NCI-H526 (cell line): ENCODE data around the gene SDK2.

Source experiments
- DNase-seq, 2 experiments: peaks; one replicate each; lab custom pipeline; 2025; lab: John Stamatoyannopoulos, UW

Gene SDK2

DNA sequence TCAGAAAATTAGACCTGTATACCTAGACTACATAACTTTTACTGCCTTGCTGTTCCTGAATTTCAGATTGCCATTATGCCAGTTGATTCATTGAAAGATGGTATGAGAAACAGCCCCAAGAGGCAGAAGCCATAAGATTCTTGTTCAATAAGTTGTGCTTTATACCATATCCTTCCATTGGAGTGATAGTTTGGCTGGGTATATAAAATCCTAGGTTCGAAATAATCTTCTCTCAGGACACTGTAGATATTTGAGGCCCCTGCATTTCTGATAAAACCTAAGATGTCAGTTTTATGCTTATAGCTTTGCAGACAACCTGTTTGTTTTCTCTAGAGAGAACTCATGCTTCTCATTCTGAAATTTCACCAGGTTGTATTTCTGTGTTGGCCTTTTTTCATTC lies 9.6 kb upstream of the SDK2 start:
- DNase-seq, result no peak

DNA sequence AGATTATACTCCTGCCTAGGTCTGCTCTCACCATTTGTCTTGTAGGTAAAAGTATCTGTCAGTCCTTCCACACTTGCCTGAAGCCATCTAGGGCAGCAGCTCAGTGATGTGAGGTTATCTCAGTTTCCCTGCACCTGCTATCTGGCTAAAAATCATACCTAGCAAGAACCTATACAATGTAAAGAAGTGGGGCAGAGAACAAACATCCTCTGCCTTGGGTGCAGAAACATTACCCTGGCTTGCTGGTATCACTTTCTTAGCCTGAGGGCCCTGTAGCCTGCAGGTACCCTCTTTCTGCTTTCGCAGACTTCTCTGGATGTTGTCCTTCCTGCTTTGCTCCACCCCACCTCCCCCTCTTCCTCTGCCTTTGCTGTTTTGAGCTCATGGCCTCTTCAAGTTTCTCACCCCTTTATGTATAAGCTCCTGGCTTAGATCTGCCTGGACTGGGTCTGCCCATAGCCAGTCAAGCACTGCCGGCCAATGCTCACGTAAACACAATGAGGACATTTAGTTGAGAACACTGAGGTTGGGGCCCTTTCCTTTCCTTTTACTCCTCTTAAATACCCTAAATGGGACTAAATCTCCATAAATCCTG lies 8.7 kb upstream of the SDK2 start:
- DNase-seq, result no peak

DNA sequence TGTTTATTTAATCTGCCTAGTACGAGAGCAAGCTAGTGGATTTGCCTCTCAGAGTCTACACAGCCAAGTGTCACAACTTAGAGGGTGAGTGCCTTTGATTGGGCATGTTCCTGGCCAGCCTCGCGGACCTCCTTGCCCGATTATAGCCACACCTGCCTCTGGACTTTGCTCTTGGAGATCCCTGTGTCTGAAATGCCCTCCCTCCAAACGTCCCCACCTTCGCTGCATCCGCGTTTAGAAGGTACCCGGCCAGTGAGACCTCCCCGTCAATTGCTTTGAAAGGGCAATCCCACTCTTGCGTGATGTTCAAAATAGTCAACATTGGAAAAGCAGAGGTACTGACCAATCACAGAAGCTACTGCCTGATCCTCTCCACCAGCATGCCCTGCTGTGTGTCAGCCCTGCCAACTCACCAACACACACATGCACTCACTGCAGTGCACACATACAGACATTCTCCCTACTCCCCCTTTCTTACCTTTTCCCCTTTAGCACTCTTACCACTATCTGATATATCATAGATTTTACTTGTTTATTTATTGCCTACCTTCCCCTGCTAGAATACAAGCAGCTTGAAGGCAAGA lies 6.5 kb upstream of the SDK2 start:
- no peak for DNase-seq

DNA sequence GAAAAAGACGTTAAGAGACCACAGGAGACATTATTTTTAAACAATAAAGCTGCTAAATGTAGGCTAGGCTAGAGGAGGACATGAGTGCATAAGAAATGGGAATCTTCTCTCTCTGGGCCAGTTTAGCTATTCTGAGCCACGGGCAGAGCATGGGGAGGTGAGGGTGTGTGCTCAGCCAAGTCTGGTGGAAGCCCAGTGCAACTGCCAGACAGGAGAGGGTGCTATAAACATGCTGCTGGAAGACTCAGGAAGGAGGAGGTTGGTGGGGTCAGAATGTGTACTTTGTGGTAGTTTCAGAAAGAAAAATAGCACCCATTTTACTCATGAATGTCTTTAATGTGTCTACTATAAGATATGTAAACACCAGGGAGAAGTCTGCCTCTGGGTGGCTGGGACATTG lies 5.9 kb upstream of the SDK2 start:
- DNase-seq, result peak in 1 of 2 experiments; percentile 41

DNA sequence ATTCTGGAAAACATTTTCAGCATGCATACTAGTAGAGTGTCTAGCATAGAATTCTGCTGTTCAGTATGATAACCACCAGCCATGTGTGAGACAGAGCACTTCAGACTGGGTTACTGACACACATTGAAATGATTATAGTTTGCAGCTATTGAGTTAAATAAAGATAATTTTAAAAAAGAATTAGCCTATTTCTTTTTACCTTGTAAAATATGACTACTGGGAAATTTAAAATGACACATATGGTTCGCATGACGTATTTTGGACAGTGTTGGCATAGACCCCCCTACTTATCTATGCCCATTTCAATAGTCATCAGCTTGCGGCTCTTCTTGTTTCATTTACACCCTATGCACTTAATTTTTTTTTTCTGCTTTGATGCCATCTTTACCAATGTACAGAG lies 4.7 kb upstream of the SDK2 start:
- no peak for DNase-seq

DNA sequence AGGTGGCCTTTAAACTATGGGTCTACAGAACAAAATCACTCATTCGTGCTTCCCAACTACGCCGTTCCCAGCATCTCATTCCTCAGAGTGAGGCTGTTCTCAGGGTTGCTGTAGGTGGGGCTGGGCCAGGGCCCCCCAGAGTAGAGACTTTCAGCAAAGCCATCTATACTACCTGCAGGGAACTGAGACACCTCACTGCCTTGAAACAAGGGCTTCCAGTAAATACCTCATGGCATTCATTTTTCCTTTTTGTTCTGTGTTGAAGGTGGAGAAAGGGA lies 4.2 kb upstream of the SDK2 start:
- no peak for DNase-seq

DNA sequence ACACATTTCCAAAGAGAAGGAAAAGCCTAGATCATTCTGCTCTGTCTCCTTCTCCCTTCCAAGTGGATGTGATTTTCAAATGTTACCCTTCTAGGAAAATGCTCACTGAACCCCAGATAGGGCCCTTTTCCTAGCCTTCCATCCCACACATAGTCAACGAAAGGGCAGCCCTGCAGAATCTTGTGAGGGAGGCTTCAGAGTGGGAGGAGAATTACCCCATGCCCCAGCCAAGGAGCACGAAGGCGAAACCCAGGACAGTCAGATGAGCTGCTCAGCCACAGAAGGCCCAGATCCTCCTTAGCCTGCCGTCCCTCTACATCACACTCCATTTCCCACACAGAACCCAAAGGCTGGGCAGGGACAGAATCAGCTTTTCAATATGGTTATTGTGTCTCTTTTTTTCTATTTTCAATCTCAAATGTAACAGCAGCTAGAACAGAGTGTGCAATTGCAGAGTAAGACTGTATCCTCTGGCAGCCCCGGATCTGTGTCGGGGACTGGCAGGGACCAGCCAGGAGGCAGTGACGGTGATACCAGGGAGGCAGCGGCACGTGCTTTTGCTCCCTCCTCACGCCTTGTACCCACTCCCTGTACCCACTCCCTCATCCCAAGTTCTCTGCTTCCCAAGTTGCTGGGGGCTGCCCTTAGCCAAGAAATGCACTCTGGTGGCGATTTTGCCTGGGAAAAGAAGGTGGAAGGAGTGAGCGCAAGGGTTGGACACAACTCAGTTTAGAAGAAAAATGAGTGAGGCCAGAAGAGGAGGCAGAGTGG lies 3.7 kb upstream of the SDK2 start:
- DNase-seq, result no peak

DNA sequence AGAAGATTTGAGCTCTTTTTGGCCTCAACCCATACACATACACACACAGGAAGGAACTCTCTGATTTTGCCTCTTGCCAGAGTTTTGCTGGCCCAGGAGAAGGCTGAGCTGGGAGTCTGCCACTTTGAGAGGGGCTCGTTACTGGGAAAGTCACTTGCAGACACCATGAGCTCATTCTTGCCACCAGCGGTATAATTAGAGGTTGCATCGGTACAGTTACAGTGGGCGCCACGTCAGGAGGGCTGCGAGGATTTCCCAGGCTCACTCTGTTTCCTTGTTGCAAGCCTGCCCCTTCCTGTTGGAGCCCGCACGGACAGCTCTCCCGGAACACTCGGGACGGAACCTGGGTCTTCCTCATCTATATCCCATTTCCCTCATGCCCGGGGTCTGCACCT lies 3.1 kb upstream of the SDK2 start:
- DNase-seq, result no peak

DNA sequence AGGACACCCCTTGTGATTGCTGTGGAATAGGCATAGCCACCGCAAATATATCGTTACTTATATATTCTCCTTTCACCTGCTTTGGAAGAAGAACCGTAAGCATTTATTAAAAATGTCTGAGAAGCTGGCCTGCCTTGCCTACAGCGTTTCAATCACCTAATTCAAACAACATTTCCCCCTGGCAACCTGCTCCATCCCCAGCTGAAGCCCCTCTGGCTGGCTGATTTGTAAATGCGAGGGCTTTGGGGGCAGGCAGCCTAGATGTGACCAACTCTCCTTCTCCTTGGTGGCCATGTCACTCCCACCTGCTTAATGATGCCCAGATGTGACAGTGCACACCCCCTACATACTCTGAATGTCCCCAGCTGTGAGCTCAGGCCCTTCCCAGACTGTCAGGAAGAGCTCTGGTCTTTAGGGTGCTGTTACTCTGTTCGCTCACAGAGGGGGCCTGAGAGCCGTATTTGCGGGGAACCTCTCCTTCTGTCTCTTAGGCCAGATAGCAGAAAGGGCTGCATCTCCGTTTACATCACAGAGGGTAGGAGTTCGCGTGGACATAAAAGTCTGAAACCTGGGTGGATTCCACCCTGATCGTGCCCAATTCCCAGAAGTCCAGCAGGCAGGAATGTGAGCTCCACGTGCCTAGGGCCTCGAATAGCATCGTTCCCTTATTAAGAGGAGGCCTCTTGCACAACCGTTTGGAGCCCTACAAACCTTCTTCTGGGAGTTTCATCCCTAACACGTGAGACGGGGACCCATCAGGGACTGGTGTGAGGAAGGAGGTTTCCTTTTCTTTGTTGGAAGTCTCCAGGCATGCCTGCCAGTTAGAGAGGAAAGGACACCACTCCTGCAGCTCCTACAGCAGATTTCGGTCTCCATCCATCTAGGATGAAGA lies 2.4 kb upstream of the SDK2 start:
- DNase-seq, result peak in 1 of 2 experiments; percentile 18

DNA sequence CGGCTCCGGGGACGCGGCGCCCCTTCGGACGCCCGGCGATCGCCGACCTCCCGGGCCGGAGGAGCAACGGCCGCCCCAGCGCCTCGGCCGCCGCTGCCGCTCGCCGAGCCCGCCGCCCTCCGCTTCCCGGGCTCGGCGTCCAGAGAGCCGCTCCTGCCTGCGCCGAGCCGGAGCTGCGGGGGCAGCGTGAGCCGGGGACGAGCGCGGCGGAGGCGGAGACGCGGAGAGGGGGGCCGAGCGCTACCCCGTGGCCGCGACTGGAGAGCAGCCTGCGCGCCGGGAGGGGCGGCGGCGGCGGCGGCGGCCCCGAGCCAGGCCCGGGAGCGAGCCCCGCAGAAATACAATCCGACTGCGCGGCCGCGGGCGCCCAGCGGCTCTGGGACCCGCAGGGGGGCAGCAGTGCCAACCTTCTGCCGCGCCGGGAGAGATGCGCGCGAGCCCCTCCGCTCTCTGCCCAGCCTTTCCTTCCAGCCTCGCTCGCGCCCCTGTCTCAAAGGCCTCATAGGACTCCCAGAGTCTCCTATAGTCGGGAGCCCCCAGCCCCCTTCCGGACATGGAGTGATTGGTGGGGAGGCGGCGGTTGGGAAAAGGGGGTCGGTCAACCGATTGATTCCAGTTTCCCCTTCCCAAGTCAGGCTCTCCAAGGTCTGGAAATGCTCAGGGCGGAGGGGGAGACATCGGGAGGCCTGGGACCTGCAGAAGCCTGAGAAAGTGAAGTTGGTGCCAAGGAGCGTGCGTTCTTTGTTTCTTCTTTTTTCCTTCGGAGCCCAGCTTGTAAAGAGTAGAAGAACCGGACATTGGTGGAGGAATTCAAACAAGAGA lies 1.0 kb upstream of the SDK2 start:
- DNase-seq, result peak in 1 of 2 experiments; percentile 87

DNA sequence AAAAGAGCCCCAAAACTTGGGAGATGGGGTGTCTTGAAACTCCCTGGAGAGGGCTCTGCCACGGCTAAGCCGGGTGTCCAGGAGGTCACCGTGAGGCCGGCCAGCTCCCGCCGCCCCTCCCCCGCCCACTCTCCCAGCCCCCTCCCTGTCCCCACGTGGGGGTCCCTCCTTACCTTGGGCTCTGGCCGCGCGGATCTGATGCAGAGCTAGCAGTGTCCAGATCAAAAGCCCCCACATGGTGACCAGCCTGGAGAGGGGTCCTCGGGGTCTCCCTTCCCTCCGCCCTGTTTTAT lies 447 bp downstream of the SDK2 start:
- DNase-seq, result no peak

DNA sequence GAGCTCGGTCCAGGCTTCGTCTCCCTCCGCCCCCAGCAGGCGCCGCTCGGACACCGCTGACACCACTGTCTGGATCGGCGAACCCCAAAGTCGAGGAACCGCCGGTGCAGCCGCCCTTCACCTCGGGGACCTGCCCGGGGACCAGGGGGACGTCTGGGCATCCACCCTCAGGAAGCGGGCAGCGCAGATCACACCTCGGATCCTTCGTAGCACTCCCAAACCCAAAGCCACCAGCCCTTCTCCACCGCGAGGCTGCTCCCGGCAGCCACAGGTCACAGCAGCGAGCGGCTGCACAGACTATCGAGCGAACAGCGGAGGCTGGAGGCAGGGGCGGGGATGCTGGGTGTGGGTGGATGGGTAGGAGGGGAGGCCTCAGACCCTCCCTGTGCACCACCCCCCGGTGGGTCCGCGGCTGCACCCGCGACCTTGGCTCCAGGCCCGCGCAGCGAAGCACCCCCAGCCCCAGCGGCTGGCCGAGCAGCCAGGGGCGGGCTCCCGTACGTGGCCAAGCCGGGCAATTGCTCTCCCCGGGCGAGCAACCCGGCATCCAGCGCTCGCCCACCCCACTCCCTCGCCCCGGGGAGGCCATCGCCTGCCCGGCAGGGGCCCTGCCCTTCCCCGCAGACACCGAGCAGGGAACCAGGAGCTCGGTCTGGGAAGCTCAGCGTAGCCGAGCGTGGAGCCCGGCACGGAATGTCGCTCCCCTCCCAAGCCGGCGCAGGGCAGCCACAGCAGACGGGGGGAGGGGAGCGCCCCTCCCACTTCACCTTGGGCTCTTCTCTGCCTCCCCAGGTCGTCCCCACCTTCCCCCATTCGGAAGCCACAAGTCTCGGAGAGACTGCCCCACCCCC lies 1.0 kb downstream of the SDK2 start:
- DNase-seq, result peak; percentile 31 to 73

DNA sequence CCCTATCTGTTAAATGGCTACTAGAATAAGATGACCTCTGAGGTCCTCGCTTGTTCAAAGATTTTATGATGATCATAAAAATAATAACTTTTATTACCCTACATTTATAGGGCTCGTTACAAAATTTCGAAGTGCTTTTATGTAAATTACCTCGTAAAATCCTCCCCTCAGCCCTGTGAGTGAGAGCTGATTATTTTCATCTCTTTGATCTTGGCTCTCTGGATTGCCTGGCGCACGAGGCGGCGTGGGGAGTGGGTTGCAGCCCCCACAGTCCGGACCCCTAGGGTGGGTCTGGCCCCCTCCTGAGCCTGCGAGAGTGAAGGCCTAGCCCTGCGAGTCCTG lies 1.6 kb downstream of the SDK2 start:
- DNase-seq, result peak in 1 of 2 experiments; percentile 58

DNA sequence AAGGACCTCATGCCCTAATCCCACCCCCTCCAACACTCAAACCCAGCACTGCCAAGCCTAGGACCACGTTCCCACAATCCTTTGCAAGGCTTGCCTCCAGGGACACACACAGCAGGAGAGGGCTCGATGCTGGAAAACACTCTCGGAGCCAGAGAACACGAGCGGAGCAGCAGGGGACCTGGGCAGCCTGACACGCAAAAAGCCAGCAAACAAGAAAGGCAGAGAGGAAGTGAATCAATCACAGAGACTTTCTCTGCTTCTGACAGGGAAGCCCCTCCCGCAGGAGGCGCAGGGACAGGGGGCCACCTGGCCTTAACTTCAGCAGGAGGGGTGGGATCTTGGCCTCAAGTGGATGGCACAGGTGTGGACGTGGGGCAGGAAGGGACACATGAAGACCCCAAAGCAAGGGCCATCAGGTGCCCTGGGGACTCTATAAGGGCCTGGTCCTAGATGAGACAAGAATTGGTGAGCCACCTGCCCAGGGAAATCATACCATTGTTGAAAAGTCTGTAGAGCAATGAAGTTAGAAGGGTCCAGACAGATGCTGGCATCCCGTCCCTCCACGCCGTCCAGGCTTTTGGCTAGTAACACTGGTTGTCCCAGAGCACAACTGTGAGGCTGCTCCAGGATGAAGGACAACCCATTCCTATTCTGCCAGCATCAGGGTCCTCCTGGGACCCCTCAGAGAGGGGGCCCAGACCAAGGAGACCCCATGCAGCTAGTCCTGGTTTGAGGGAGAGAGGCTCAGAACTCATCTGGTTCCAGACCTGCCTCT lies 2.2 kb downstream of the SDK2 start:
- peak in 1 of 2 experiments; percentile 18 for DNase-seq

DNA sequence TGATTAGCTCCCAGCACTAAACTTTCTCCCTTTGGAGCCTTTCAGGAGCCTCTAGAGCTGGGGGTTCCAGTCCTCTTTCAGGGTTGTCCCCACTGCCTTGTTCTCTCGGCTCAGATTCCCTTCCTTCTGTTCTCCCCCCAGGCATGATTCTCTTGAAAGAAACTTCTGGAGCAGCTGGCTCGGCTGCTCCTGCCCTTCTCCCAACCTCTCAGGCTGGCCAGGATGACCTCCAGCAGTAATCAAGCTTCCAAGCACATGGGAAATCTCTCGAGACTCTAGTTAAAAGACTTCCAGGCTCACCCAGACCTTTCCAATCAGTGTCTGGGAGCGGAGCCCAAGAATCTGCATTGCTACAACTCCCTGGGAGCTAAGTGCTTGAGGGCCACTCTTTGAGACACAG lies 3.6 kb downstream of the SDK2 start:
- no peak for DNase-seq

DNA sequence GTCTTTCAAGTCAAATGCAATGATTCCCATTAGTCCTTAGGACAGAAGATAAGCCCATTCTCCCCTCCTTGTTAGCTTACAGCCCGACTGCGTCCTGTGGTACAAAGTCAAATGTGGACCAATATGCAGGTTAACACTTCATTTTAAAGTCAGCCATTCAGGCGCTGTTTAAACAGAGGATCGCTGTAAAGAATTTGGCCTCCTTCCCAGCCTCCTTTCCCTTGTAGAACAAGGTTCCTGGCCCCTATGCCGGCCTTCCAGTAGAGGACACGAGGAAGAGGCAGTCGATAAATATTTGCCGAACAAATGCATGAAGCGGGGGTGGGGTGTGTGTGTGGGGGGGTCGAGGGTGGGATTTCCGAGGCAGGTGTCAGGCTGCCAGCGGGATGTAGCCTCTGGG lies 4.3 kb downstream of the SDK2 start:
- DNase-seq, result no peak

DNA sequence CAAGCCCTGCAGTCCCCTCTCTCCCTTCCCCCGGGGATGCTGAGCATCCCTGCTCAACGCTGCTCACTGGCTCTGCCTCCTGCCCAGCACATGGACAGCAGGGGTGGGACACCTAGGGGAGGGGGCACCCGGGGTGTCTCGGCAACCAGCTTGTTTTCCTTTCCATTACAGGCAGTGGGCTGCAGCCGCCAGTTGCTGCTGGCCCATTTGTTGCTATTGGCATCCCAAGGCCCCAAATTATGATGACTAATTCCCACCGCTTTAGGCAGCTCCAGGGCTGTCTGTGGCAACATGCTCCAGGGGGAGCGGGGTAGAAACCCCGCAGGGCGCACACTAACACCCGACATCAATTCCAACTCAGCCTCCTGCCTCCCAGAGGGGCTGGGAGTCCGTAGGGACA lies 4.9 kb downstream of the SDK2 start:
- DNase-seq, result no peak

DNA sequence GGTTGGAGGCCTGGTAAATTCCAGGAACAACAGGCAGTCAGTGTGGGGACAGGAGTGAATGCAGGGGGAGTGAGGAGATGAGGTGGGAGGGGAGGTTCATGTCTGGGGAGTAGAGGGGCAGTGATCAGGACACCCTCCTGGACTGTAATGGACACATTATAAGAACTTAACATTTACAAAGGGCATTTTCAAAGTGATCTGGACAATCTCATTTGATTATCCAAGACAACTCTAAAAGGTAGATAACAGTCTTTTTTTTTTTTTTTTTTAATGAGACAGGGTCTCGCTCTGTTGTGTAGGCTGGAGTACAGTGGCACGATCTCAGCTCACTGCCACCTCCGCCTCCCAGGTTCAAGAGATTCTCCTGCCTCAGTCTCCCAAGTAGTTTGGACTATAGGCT lies 5.7 kb downstream of the SDK2 start:
- no peak for DNase-seq

DNA sequence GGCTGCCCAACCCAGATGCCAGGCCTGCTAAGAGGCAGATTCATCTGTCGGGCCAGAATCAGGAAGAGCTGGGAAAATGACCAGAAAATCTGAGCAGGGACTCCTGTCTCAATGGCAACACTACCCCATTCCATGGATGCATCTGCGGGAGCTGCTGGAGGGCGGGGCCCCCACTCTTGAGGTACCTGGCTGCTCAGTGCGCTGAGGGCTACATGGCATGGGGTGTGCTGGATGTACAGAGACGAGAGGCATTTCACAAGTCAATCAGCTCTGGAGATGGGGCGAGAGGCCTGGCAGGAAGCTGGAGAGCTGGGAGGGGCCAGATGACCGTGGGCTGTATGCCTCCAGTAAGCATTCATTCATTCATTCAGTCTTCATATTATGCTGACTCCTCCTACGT lies 6.4 kb downstream of the SDK2 start:
- no peak for DNase-seq

DNA sequence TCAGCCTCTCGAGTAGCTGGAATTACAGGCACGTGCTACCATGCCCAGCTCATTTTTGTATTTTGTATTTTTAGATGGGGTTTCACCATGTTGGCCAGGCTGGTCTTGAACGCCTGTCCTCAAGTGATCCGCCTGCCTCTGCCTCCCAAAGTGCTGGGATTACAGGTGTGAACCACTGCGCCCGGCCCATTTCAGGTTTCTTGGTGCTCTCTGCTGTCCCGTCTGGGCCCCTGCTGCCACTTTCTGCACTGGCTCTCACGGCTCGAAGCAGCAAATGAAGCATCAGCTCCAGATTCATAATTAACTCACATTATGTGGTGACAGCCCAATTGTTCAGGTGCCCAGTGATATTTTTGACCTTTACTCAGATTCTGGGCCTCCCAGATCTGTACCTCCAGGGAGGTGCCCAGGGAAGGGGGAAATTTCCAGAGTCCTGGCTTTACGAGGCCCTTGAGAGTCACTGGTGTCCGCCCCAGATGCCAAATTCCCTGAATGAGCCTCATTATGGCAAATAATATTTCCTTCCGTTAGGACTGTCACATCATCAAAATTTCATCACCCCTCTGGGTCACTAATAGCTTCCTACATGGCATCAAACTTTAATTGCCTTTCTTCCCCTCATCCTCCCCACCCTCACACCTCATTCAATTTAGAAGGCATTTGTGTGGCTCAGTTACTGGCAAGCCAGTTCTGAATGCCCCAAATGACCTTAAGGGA lies 9.0 kb downstream of the SDK2 start:
- no peak for DNase-seq
